LNCAP (cell line): ENCODE data around the gene UBASH3B.

Source experiments
- CTCF ChIP-seq: fragments of 450-650 bp; IDR thresholded peaks from 2 replicates; pipeline ENCODE4 v1.5.1; 2017; ENCODE audit warnings: mild to moderate bottlenecking

Gene UBASH3B

GRCh38 chr11:122743097-122743741 is 87.7 kb downstream of the UBASH3B start:
- TF ChIP-seq CTCF, result no peak

DNA sequence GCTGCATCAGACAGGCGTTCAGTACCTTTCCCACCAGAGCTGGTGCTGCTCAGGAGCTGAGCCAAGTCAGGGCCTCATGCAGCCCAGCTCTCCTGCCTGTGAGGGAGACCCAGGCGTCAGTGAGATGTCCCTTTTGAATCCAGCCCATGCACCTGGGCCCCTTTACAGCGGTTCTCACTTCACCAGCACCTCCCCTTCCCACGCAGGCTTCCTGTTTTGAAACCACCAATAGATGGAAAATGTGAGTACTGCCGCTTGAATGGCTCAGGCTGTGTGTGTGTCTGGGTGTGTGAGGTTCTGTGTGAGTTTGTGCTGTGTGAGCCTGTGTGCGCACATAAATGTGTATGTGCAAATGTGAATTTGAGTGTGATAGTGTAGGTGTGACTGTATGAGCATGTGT is 88.4 kb downstream of the UBASH3B start:
- no peak for TF ChIP-seq CTCF

DNA sequence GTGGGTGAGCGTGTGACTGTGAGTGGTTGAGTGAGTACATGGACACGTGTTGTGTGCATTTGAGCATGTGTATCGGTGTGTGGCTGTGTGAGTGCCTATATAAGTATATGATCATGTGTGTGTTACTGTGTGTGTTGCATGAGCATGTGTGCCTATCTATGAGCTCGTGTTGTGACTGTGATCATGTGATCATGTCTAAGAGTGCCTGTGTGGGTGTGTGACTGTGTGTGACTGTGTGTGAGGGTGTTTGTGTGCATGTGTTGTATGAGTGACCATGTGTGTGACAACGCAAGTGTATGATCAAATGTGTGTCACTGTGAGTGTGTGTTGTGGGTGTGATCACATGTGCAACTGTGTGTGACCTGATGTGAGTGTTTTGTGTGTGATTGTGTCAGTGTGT is 88.8 kb downstream of the UBASH3B start:
- TF ChIP-seq CTCF, result no peak

- no peak for TF ChIP-seq CTCF
Observed at GRCh38 chr11:122745111-122745510, 89.6 kb downstream of the UBASH3B start.

DNA sequence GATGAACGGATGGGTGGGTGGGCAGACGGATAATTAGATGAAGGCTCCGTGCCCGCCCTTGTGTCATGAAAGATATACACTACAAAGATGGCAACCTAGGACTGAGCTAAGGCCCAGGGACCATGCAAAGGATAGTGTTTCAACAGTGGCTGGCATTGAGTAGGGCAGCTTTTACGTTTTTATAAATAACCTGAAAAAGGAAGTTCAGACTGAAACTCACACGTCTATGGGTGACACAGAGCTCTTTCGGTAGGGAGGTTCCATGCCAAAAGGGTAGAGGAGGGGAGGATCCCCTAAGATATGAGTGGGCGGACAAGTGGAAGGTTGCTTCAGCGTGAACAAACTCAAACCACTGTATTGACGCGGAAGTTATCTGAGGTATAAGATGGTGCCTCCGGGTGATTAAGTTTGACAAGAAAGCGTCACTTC is 90.5 kb downstream of the UBASH3B start:
- no peak for TF ChIP-seq CTCF

DNA sequence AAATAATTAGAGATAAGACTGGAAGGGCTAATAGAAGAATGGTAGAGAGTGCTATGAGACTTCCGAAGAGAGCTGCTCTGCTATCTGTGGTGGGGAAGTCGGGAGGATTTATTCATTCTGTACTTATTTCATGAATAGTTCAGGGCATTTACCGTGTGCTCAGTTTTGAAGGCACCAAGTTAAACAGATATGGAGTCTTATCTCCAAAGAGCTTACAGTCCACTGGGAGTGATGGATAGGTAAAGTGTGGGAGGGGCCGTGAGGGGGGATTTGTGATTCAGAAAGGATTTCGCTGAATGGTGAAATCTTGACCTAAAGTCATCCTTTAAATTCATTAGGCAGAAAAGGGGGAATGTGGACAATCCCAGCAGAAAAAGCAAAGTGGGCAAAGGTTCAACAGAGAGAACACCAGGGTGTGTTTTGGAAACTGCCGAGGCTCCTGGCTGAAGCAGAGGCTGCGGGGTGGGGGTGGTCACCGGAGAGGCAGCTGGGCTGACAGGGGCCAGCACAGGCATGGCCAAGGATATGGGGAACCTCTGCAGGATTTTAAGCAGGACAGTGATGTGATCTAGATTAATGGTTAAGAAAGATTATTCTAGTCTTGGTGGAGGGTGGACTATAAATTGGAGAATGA is 91.2 kb downstream of the UBASH3B start:
- TF ChIP-seq CTCF, result no peak

DNA sequence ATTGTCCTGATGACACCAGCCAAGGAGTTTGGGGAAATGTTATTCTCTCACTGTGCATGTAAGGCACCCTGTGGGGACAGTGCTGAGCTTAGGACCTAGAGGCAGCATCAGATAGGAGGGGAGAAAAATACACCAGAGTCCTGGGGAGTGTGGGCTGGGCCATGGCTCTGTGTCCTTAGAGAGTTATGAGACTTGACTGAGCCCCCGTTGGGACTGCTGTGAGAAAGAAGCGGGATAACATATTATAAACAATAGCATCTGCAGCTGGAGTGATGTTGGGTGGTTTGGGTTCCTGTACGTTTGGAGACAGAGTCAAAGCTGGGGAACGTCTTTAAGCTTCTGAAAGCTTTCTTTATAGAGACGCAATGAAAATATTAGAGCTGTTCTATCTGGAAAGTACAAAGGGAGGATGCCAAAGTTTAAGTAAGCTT is 91.8 kb downstream of the UBASH3B start:
- TF ChIP-seq CTCF, result no peak
